ENCODE results near the gene PCMT1.
"Not testable (repeated sequence)": the region's sequence is repeated elsewhere in the genome, so short reads cannot be mapped to it uniquely, and the experiment has no call there.

PCMT1 gene

DNA sequence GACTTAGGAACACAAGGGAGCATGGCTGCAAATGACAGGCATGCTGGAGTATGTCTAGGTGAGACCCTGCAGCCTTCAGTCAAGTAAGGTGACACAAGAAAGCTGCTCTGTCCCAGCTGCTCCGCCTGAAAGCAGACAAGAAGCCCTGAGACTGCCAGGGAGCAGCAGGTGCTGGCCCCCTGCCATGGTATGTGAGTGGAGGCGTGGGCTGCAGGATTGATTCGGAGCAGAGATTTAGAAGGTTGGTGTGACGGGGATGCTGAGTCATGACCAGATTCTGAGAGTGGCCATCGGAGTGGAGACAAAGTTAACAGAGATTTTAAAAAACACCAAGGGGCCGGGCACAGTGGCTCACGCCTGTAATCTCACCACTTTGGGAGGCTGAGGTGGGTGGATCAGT is 96.8 kb downstream of the PCMT1 start:
- H3K4me3 ChIP-seq = no peak overlapping the region
- H3K9me3 ChIP-seq = no peaks in the 10 kb centered on the region
- TF ChIP-seq CTCF (IDR thresholded peaks at IDR 0.05) = no peak
- intact Hi-C loops (cut with DNase I; ENCODE audit: low total_unique reads) = no loop called here
- H3K27me3 ChIP-seq = no peaks in the 10 kb centered on the region
- H3K27ac ChIP-seq = no peak overlapping the region
- peaks cover 0 to 17% (median 16%) of the 10 kb centered on the region in 4 donors for H3K4me1 ChIP-seq
- peaks cover 0 to 16% (median 11%) of the 10 kb centered on the region in 3 donors for H3K36me3 ChIP-seq
- DNase-seq = no peak

GRCh38 chr6:149847939-149848267 is 98.4 kb downstream of the PCMT1 start:
- no peaks in the 10 kb centered on the region for H3K27me3 ChIP-seq
- H3K9me3 ChIP-seq = no peaks in the 10 kb centered on the region
- peaks cover 0 to 17% (median 16%) of the 10 kb centered on the region in 4 donors for H3K4me1 ChIP-seq
- H3K36me3 ChIP-seq = peaks cover 0 to 9% (median under 1%) of the 10 kb centered on the region in 3 donors
- H3K27ac ChIP-seq = no peak overlapping the region
- DNase-seq = no peak
- H3K4me3 ChIP-seq = no peak overlapping the region
- TF ChIP-seq CTCF (IDR thresholded peaks at IDR 0.05) = no peak
- intact Hi-C loops (cut with DNase I; ENCODE audit: low total_unique reads) = no loop called here

DNA sequence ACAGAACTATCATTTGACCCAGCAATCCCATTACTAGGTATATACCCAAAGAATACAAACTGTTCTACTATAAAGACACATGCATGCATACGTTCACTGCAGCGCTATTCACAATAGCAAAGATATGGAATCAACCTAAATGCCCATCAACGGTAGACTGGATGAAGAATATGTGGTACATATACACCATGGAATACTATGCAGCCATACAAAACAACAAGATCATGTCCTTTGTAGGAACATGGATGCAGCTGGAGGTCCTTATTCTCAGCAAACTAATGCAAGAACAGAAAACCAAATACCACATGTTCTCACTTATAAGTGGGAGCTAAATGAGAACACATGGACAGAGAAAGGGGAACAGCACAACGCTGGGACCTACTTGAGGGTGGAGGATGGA is 98.8 kb downstream of the PCMT1 start:
- H3K36me3 ChIP-seq; H3K27ac ChIP-seq; H3K27me3 ChIP-seq; DNase-seq; intact Hi-C loops (cut with DNase I; ENCODE audit: low total_unique reads); H3K9me3 ChIP-seq; H3K4me3 ChIP-seq: not testable (repeated sequence)
- peaks cover 0 to 17% (median 16%) of the 10 kb centered on the region in 4 donors for H3K4me1 ChIP-seq

- no peak overlapping the region for H3K27ac ChIP-seq
Observed at GRCh38 chr6:149851461-149852110, 102.0 kb downstream of the PCMT1 start.

DNA sequence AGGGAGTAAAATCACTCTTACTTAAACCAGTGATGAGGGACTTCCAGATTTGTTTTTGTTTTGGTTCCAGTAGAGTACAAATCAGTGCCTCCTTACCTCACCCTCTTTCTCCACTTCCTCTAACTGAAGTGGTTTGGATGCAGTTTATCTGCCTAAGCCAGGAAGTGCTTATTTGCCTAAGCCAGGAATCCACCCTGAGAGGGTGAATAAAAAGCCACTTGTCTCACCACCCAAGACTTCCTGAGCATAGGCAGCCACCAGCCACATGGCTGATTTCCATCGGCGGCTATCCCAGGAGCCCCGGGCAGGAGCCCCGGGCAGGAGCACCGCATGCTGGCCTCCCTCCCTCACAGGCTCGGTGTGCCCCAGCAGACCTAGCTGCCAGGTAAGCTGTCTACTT is 102.6 kb downstream of the PCMT1 start:
- no peak for TF ChIP-seq CTCF (IDR thresholded peaks at IDR 0.05)
- intact Hi-C loops (cut with DNase I; ENCODE audit: low total_unique reads) = no loop called here
- no peak for DNase-seq
- H3K27me3 ChIP-seq = no peaks in the 10 kb centered on the region
- no peaks in the 10 kb centered on the region for H3K9me3 ChIP-seq
- peaks cover 0 to 15% (median 8%) of the 10 kb centered on the region in 4 donors for H3K4me1 ChIP-seq
- H3K36me3 ChIP-seq = peaks cover 0 to 7% (median 0%) of the 10 kb centered on the region in 3 donors
- no peak overlapping the region for H3K4me3 ChIP-seq
- H3K27ac ChIP-seq = no peak overlapping the region

More at GRCh38 chr6:149851461-149852110, 102.0 kb downstream of the PCMT1 start:
- Histone ChIP-seq H3K27me3 (no peaks in the 10 kb centered on the region), H3K4me3 (no peak overlapping the region), H3K4me1 (peaks cover 0 to 20% (median 14%) of the 10 kb centered on the region in 4 donors), H3K36me3 (peaks cover 0 to 7% (median 0%) of the 10 kb centered on the region in 3 donors), H3K9me3 (no peaks in the 10 kb centered on the region)
- TF ChIP-seq CTCF (IDR thresholded peaks at IDR 0.05) = no peak
- DNase-seq = no peak
- intact Hi-C loops (cut with DNase I; ENCODE audit: low total_unique reads) = no loop called here

GRCh38 chr6:149852881-149853280 is 103.3 kb downstream of the PCMT1 start:
- TF ChIP-seq CTCF (IDR thresholded peaks at IDR 0.05) = no peak
- no peak for DNase-seq
- Histone ChIP-seq H3K4me3 (no peak overlapping the region), H3K9me3 (no peaks in the 10 kb centered on the region), H3K27me3 (no peaks in the 10 kb centered on the region), H3K4me1 (peaks cover 0 to 11% (median 4%) of the 10 kb centered on the region in 4 donors), H3K27ac (no peak overlapping the region), H3K36me3 (peaks cover 0 to 7% (median 0%) of the 10 kb centered on the region in 3 donors)
- intact Hi-C loops (cut with DNase I; ENCODE audit: low total_unique reads) = no loop called here

DNA sequence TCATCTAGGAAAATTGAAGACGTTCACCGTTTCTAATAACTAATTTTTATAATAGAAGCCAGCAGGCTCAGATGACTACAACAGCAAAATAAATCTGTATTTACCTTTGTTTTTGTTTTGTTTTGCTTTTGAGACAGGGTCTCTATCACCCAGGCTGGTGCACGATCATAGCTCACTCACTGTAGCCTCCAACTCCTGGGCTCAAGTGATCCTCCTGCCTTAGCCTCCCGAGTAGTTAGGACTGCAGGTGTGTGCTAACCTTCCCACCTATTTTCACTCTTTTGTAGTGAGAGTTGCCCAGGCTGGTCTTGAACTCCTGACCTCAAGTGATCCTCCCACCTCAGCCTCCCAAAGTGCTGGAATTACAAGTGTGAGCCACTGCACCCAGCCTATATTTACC is 104.5 kb downstream of the PCMT1 start:
- DNase-seq; H3K27ac ChIP-seq; H3K9me3 ChIP-seq; H3K4me3 ChIP-seq; H3K36me3 ChIP-seq; H3K27me3 ChIP-seq; intact Hi-C loops (cut with DNase I; ENCODE audit: low total_unique reads): not testable (repeated sequence)
- H3K4me1 ChIP-seq = peaks cover 0 to 11% (median 4%) of the 10 kb centered on the region in 4 donors

Measured in tibial artery (tissue), 4 donors.